GM19193 (cell line): ENCODE measurements around the gene IYD.

Experiments
- POLR2A ChIP-seq: IDR thresholded peaks from 4 replicates; pipeline ENCODE4 v1.6.1; 2011; ENCODE audit not compliant: insufficient read depth, insufficient read length; ENCODE audit errors: extremely low read depth

Gene IYD

DNA sequence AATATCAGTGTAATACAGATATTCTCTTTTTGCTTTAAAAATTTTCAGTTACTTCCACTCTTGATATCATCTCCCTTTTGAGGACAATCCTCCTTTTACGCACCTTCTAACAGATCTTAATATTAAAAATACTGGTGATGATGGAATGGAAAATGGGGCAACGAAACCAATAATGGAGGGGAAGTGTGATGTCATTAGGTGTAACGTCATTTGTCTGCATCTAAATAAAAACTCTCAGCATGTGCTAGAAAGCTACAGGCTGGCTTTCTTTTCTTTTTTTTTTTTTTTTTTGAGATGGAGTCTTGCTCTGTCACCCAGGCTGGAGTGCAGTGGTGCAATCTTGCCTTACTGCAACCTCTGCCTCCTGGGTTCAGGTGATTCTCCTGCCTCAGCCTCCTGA, 66.5 kb downstream of the IYD start:
- no peak for TF ChIP-seq POLR2A

- no peak for TF ChIP-seq POLR2A
Observed at GRCh38 chr6:150435832-150436231, 67.0 kb downstream of the IYD start.

GRCh38 chr6:150439373-150439772, 70.6 kb downstream of the IYD start:
- TF ChIP-seq POLR2A = no peak

DNA sequence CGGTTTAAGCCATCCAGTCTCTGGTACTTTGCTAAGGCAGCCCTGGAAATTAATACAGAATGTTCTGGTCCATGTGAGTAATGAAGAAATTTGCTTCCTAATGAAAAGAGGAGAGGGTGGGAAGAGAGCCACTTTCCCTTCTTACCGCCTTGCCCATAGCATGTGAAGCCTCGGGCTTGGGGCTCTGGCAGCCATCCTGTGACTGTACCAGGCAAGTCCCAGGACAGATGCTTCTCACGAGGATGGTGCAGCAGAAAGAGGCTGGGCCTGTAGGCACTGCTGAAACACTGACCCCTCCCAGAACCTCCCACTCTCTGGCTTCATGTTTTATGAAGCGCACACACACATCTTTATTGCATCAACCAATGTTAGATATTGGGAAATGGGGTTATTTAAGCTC, 74.8 kb downstream of the IYD start:
- no peak for TF ChIP-seq POLR2A

GRCh38 chr6:150444308-150444707, 75.5 kb downstream of the IYD start:
- TF ChIP-seq POLR2A = no peak

DNA sequence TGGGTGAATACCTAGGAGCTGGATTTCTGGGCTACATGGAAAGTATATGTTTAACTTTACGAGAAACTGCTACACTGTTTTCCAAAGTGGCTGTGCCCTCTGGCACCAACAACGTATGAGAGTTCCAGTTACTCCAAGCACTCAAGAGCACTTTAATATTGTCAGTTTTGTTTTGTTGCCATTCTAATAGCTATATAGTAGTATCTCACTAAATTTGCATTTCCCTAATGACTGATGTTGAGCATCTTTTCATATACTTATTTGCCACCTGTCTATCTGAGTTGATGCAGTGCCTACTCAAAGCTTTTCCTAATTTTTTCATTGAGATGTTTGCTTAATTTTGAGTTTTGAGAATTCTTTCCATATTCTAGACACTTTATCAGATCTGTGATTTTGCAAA, 76.7 kb downstream of the IYD start:
- no peak for TF ChIP-seq POLR2A

- TF ChIP-seq POLR2A = no peak
Observed at GRCh38 chr6:150448221-150448620, 79.4 kb downstream of the IYD start.

DNA sequence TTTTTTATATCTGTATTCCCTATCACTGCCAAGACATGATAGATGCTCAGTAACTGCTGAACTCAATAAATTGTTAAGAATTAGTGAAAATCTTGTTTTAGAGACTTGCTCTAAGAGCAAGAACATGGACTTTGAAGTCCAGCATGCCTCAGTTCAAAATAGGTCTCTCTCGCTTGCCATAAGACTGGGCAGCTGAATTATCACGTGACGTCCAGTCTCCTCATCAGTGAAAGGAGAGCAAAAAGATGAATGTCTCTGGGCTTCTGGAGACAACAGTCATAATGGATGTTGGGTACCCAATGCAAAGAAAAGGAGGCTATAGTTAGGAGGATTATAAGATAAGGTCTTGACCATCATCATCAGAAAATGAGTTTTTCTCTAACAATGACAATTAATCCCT, 82.1 kb downstream of the IYD start:
- no peak for TF ChIP-seq POLR2A

- TF ChIP-seq POLR2A = no peak
Observed at GRCh38 chr6:150451807-150452427, 83.1 kb downstream of the IYD start.

DNA sequence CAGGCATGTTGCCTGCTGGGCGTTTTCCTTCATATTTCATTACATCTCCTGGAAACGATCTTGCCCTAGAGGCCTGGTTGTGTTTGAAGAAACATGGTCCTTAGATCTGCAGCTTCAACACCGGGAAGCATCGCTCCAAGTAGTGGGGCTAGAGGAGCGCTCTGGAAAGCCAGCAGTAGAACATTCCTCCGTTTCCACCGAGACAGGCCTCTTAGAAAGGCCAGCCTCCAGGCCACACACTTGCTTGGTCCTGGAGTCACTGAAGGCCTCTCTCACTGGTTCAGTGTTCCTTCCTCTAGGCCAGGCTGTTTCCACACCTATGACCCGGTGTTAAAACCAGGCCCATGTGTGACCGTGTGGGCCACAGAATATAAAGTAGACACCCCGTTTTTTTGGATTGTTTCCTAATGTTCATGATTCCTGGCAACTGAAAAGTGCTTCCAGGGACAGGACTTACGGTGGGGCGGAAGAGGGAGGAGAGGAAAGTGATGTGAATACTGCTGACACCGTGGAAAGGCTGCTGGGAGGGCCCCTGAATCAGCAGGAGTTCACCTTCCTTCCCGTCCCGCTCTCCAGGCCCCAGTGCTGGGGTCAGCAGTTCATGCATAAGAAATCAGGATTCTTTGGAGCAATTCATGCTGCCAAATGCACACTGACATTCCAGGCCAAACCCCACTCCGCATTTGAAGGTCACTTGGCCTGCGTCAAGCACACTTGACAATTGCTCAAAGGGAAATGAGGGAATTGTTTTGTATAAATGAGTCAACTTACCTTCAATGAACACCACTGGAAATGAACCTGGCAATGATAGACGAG, 83.8 kb downstream of the IYD start:
- no peak for TF ChIP-seq POLR2A

- TF ChIP-seq POLR2A = no peak
Observed at GRCh38 chr6:150453357-150453756, 84.5 kb downstream of the IYD start.
